OCI-LY7 (cell line): ENCODE data around the gene DGKD.

Experiments used
- EZH2phosphoT487 ChIP-seq: fragments of 200-600 bp; sonication (generic); IDR thresholded peaks from 2 replicates; pipeline ENCODE4 v1.6.1; 2018; ENCODE audit warnings: low read depth, borderline replicate concordance, mild to moderate bottlenecking, mixed run types, antibody characterized with exemption, low read length, moderate library complexity, mixed read lengths
- TF ChIP-seq, protein P1 (sequence below): fragments of 200-600 bp; sonication (generic); conservative IDR thresholded peaks from 2 replicates; pipeline ENCODE4 v1.5.1; 2014; ENCODE audit warnings: mild to moderate bottlenecking, antibody characterized with exemption, low read length, moderate library complexity, mixed read lengths

DNA sequence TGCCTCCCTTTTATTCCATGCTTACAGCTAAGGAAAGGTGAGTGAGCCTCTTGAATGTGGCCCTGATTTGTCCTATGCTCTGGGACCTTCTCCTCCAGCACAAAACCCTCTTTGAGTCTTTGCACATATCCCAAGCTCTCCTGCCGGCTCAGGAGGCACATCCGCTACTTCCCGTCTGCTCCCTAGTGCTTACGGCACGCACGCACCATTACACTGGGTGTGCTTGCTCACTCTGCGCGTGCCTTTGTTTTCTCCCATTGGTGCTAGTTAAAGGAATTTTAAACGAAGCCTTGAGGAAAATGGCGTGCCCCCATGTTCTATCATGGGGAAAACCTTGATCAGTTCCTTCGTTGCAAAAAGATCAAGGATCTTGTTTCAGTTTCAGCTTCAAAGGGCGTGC lies 7.9 kb upstream of the DGKD start:
- TF ChIP-seq, protein P1, sequence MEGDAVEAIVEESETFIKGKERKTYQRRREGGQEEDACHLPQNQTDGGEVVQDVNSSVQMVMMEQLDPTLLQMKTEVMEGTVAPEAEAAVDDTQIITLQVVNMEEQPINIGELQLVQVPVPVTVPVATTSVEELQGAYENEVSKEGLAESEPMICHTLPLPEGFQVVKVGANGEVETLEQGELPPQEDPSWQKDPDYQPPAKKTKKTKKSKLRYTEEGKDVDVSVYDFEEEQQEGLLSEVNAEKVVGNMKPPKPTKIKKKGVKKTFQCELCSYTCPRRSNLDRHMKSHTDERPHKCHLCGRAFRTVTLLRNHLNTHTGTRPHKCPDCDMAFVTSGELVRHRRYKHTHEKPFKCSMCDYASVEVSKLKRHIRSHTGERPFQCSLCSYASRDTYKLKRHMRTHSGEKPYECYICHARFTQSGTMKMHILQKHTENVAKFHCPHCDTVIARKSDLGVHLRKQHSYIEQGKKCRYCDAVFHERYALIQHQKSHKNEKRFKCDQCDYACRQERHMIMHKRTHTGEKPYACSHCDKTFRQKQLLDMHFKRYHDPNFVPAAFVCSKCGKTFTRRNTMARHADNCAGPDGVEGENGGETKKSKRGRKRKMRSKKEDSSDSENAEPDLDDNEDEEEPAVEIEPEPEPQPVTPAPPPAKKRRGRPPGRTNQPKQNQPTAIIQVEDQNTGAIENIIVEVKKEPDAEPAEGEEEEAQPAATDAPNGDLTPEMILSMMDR = no peak
- no peak for TF ChIP-seq EZH2phosphoT487
